CD4-positive, alpha-beta T cell treated with Interleukin-15 for 4 hours (primary cell): ENCODE results near the gene AXIN1.

Experiments
- DNase-seq: peaks from one replicate; pipeline ENCODE4 v3.0.0-alpha.2; 2020; ENCODE audit warnings: low spot score

Gene AXIN1

DNA sequence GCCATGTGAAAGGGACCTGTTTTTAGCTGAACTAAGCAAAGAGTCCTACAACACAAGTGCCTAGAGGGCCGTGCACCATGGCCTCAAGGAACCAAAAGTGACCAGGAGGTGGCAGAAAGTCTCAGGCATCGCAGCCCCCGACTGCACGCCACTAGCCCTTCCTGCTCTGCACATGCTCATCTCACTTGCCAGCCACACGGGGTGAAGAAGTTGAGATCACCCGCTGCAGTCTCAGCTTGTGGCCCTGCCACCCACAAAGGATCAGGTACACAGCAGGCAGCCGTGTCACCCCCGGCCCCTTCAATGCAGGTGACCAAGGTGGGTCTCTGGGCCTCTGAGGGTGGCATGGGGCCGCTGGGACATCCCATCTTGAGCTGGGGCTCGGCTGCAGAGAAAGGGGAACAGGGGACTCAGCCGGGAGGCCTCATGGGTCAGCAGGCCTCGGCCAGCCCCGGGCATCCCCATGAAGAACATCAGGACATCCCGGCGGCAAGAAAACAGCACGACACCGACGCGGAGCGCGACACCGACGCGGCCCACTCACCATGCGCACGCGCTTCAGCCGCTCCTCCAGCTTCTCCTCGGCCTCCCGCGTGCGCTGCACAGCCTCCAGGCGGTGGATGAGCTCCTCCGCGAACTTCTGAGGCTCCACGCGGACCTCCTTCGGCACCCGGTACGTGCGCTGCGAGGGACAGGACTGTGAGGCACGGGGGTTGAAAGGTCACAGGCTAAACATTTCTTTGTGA is 48.6 kb downstream of the AXIN1 start:
- no peak for DNase-seq

DNA sequence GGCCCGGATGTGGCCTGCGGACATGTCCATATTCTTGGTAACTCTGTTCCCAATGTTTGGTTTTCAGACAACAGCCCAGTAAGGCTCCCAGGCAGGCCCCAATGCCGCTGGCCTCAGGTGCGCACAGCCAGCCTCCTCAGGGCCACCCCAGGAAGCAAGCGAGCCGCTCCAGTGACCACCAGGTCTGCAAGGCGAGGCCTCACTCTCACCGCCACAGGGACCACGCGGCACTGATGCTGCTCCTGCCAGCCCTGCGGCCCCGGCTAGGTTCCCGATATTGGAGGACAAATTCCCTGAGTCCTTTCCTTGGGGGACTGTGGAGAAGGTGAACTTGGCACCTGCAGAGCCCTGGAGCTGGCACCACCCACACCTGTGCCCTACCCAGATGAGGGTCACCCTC is 50.6 kb downstream of the AXIN1 start:
- no peak for DNase-seq

DNA sequence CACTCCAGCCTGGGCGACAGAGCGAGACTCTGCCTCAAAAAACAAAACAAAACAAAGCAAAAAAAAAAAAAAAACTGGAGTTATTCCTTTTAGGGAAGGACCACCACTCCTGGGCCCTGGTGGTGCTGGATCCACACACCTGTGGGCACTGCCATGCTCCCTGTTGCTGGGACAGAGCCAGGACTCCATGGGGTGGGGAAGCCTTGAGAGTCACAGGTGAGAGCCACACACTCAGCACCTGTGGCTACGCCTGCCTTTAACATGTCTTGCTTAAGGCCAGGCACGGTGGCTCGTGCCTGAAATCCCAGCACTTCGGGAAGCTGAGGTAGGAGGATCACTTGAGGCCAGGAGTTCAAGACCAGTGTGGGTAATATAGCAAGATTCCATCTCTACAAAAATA is 51.3 kb downstream of the AXIN1 start:
- DNase-seq: no peak

DNA sequence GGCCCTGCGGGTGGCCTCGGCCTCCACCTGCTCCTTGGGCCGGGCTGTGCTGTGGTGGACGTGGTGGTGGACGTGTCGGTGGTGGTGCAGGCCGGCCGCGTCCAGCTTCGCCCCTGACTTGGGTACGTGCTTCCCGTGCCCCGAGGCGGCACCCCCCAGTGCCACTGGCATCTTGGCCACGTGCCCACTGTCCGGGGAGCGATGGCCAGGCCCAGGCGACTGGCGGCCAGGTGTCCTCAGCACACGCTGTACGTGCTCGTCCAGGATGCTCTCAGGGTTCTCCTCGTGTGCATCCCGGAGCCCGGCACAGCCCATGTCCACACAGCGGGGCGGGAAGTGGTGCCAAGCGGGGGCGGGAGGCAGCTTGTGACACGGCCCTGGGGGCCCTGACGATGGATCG is 54.7 kb downstream of the AXIN1 start:
- DNase-seq: no peak

DNA sequence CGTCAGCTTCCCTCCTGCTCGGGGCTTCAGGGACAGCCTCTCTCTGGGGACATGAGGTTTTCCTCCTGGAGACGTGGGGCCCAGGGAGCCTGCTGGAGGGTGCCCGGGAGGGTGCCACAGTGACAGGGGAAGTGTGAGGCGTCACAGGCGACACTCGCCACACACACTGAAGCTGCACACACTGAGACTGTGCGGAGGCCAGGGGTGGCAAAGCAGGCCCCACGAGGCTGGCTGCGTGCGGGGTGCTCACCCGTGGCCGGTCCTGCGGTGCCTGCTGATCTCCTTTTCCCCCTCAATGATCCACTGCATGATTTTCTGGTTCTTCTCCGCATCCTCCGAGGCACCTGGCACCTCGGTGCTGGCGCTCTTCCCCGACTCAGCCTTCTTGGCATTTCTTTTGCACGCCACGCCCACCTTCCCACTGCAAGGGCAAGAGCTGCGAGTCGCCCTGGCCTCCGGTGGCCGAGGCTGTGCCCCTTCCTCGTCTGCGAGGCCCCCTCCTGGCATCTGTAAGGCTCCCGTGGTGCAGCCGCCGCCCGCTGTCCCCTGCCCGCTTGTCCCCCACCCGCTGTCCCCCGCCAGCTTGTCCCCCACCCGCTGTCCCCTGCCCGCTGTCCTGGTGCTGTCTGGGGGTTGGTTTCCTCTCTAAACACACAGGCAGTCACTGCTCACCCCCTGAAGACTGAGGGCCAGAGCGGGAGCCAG is 55.6 kb downstream of the AXIN1 start:
- DNase-seq: no peak

DNA sequence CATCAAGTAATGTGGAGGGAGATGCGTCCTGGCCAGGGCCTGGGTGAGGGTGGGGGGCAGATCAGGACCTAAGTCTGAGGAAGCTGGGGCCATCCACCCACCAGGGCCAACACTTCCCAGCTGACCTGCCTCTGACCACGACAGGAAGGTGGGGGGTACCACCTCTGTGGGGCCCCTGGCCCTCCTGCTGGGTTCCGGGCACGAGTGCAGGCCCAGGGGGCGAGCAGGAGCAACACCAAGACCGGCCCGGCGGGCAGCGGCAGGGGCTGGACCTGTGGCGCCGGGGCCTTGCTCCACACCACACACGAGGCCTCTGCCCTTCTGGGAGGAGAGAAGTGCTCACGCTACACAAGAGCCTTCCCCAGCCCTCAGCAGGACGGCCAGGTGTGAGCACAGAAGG is 56.2 kb downstream of the AXIN1 start:
- no peak for DNase-seq

DNA sequence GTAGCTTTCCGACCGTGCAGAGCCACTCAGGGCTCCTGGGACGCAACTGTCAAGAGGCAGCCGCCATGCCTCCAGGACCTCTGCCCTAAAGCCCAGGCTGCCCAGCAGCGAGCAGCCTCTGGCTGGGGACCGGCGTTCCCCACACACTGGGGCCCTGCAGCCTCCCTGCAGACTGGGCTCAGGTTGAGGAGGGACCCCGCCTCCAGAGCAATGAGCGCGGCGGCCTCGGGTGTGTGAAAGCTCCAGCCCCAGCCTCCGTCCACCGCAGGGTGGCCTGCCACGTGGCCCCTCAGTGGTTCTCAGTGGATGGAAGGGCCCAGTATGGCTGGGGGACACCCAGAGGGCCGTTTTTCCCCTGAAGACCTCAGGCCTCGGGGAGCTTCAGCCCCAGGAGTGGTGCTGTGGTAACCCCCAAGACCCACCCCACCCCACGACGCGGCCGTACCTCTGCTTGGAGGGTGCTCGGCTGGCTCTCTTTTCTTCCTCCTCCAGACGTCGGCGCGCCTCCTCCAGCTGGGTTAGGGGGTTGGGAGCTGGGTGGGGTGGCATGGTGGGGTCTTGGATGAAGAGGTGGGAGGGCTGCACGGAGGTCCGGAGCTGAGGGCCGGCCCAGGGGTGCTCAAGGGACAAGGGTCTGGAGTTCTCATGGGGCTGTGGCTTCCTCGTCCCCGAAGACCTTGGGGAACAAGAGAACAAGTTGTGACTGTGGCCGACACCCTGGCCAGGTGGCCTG is 59.3 kb downstream of the AXIN1 start:
- no peak for DNase-seq

DNA sequence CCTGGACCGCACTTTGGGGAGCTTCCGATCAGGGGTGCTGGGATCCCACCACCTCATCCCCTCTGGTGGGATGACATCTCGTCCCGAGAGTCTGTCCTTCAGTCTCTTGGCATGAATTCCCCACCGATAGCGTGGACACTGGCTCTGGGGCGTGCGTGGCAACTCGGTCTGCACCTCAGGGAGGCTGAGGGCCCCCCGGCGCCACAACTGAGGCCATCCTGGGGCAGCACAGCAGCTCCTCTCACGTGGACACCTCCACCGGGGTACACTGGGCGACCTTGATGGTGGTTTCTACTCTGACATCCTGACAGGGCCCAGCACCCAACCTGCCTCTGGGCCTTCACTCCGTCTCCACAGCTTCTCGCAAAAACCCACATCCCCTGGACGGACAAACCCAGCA is 61.0 kb downstream of the AXIN1 start:
- DNase-seq: no peak

DNA sequence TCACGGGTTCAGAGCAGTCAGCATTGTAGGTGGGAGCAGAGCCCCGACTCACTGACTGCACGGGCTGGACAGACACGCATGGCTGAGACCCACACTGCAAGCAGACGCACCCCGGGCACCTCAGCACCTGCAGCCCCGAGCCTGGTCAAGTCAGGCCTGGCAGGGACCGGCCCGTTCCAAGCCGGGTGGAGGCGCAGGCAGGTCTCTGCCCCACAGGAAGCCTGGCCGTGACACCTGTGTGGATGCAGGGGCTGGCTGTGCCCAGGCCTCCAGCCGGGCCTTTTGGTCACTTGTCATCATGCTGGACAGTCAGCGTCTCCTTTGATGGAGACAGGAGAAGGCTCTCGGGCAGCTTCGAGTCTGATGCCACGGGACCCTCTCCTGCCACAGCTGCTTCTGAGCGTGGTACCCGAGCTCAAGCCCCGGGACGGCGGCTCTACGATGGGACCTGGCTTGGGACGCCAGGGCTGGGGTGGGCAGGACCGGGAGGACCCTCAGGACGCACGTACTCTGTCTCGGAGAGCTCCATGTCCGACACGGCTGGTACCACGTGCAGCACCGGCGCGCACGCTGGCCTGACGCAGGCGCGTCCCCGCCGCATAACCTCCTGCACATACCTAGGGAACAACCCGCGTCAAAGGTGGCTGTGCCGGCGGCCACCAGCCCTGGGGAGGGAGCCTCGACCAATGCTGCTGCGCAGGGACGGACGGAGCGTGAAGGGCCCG is 61.7 kb downstream of the AXIN1 start:
- no peak for DNase-seq

DNA sequence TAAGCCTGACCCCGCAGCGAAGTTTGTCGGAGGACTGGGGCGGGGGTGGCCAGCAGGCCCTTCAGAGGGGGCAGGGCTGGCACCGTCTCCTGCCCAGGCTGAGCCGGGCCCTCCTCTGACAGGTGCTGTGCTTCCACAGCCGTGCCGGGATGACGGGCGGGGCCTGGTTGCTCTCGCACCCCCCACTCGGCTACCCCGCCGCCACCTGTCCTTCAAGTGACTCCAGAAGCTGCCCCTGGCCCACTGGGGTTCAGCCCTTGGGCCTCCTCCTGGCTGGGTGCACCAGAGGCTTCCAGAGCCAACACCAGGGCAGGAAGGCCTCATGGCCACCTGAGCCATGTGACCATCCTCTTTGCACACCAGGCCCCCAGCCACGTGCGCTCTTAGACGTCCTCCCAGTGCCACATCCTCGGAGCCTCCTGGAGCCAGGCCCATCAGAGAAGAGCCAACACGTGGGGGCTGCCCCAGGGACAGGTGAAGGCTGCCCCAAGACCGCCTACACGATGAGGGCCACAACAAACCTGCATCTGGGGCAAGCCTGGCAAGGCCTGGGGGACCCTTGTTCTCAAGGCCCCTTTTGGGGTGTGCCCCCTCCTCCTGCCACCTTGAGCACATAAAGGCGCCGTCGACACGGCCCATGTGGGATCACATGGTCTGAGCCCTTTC is 62.4 kb downstream of the AXIN1 start:
- no peak for DNase-seq

DNA sequence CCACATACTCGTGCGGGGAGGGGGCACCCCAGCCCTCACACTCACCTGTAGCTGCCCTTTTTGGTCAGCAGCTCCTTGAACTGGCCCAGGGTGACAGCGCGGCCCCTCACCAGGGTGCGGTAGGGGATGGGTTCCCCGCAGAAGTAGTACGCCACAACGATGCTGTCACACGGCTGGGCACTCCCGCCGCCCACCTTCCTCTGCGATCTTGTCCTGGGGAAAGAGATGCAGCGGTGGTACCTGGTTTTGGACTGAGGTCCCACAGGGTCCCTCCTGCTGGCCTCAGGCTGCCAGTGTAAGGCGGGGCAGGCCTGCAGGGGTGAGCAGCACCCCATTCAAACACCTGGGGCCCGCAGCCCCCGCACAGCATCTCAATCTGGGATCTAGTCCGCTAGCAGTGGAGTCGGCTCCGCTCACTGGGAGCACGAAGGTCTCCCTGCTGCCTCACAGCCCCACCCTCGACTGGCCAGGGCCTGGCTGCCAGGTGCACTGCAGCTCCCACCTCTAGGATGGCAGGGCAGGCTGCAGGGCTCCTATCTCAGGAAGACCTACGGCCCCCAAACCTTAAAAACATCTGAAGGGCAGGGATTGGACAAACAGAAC is 63.0 kb downstream of the AXIN1 start:
- no peak for DNase-seq

DNA sequence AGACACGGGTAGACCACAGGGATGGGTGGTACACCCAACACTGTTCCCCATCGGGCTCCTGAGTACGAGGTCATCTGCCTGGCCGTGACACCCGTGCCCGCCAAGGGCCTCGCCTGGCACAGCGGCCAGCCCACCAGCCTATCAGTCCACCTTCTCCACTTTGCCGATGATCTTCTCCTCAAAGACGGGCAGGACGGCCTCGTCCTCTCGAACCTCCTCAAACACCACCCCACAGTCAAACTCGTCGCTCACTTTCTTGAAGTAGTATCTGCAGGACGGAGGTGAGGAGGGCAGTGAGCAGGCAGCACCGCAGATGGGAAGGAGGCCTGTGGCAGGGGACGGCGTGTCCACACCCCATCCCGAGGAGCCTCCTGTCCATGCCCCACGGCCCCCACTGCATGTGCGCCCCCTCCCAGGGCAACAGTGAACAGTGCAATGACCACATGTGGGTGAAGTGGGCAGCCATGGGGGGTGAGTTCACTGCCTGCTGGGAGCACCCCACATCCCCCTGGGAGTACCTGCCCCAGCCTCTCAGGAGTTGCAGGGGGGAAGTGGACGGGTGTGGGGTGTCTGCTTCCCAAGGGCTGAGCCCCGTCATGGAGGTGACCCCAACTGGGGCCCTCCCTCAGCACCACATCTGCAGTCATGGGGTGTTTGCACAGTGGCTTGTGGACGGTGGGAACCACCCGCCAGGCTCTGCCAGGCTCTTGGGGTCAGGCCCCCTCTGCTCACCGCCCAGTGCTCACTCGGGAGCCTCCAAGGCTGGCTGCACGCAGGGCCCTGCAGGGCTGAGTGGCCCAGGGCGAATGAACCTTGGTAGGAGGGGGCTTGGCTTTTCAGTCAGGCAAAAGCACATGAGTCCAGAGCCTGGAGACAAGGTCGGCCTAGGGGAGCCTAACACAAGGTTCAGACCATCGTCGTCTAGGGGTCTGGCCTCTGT is 64.3 kb downstream of the AXIN1 start:
- DNase-seq: no peak

DNA sequence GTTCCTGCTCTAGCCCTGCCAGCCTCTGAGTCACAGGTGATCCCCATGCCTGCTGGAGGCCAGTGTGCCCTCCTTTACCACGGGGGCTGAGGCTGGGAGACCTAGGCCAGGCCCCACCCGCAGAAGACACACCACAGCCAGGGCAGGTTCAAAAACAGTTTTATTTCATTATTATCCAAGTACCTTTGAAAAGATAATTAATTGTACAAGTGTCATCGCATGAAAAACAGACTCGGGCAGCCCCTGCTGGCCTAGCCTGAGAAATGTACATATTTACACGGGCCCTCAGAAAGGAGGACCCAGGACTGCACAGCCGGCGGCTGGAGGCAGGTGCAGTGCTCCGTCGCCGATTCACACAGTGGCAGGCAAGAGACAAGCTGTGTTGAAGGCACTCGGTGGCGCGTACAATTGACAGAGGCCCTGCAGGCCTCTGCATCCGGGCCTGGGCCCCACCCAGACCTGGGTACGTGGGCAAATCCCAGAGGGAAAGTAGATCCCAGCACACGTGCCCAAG is 65.2 kb downstream of the AXIN1 start:
- DNase-seq: no peak

DNA sequence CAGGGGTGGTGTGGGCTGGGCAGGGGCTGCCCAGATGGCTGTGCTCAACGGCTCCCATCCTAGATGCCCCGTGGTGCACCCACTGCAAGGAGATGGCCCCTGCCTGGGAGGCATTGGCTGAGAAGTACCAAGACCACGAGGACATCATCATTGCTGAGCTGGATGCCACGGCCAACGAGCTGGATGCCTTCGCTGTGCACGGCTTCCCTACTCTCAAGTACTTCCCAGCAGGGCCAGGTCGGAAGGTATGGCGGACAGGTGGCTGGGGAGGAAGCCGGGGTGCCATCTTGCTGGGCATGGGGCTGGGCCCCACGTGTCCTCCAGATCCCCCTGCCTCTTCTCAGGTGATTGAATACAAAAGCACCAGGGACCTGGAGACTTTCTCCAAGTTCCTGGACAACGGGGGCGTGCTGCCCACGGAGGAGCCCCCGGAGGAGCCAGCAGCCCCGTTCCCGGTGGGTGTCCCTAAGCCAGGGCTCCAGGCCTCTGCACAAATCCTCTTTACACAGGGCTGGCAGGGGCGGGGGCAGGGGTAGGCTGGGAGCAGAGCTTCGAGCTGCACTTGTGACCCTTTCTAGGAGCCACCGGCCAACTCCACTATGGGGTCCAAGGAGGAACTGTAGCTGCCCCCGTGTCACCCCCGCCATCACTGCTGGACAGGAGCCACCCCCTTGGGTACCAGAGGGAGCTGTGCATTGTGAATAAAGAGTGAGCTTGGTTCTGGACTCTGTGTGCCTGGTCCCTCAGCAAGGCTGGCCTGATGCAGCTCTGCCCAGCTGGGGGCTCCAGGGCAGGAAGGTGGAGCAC is 65.8 kb downstream of the AXIN1 start:
- DNase-seq: no peak

DNA sequence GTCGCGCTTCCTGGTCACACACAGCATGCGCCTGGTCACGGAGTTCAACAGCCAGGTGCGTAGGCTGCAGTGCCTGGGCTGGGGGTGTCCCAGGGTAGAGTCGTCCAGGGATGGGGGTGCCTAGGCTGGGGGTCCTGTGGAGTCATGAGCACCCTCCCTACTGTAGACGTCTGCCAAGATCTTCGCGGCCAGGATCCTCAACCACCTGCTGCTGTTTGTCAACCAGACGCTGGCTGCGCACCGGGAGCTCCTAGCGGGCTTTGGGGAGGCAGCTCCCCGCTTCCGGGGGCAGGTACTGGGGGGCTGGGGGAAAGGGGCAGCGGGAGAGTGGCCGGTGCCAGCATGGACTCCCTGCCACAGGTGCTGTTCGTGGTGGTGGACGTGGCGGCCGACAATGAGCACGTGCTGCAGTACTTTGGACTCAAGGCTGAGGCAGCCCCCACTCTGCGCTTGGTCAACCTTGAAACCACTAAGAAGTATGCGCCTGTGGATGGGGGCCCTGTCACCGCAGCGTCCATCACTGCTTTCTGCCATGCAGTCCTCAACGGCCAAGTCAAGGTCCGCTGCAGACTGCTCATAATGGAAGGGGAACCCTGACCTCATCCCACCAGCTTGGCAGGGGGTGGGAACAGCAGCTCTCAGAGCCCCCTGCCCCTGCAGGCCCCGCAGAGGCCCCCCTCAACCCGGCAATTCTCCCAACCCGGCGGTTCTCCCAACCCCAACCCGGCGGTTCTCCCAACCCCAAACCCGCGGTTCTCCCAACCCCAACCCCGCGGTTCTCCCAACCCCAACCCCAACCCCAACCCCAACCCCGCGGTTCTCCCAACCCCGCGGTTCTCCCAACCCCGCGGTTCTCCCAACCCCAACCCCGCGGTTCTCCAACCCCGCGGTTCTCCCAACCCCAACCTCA is 67.1 kb downstream of the AXIN1 start:
- DNase-seq: no peak

DNA sequence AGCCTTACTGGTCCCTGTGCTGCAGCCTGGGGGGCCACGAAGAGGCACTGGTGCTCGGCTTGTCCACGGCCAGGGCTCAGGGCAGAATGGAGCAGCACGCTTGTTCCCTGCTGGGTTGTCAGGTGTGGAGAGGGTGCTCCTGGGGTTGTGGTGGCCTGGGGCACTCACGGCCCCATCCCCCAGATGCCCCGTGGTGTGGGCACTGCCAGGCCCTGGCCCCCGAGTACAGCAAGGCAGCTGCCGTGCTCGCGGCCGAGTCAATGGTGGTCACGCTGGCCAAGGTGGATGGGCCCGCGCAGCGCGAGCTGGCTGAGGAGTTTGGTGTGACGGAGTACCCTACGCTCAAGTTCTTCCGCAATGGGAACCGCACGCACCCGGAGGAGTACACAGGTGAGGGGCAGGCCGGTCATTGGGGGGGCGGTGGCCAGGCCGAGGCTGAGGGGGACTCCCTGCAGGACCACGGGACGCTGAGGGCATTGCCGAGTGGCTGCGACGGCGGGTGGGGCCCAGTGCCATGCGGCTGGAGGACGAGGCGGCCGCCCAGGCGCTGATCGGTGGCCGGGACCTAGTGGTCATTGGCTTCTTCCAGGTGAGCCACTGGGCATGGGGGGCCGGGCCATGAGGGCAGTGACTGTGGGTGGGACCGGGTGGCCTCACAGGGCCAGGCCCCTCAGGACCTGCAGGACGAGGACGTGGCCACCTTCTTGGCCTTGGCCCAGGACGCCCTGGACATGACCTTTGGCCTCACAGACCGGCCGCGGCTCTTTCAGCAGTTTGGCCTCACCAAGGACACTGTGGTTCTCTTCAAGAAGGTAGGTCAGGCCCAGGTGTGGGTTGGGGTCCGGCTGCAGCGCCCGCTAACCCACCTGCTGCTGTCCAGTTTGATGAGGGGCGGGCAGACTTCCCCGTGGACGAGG is 68.1 kb downstream of the AXIN1 start:
- DNase-seq: no peak
